HEK293T (cell line): ENCODE measurements around the gene SYNPR.

Experiments used
- BHLHE40 ChIP-seq: fragments of 450-650 bp; IDR thresholded peaks from 2 replicates; pipeline ENCODE4 v1.6.1; 2016; ENCODE audit warnings: mild to moderate bottlenecking, moderate library complexity, borderline replicate concordance
- FOXA1 ChIP-seq: fragments of 450-650 bp; IDR thresholded peaks from 2 replicates; pipeline ENCODE4 v1.6.1; 2016; ENCODE audit warnings: mild to moderate bottlenecking
- FOXK2 ChIP-seq: fragments of 450-650 bp; IDR thresholded peaks from 2 replicates; pipeline ENCODE4 v1.6.1; 2016; ENCODE audit warnings: mild to moderate bottlenecking
- FOXM1 ChIP-seq: fragments of 450-650 bp; IDR thresholded peaks from 2 replicates; pipeline ENCODE4 v1.6.1; 2017; ENCODE audit warnings: mild to moderate bottlenecking, borderline replicate concordance
- LEF1 ChIP-seq: fragments of 450-650 bp; IDR thresholded peaks from 2 replicates; pipeline ENCODE4 v1.6.1; 2017; ENCODE audit warnings: mild to moderate bottlenecking, borderline replicate concordance
- NFRKB ChIP-seq: fragments of 450-650 bp; IDR thresholded peaks from 2 replicates; pipeline ENCODE4 v1.6.1; 2016; ENCODE audit warnings: mild to moderate bottlenecking, moderate library complexity
- SP1 ChIP-seq: fragments of 450-650 bp; IDR thresholded peaks from 2 replicates; pipeline ENCODE4 v1.6.1; 2017
- TARDBP ChIP-seq: fragments of 450-650 bp; IDR thresholded peaks from 2 replicates; pipeline ENCODE4 v1.6.1; 2016
- ZNF384 ChIP-seq: fragments of 450-650 bp; IDR thresholded peaks from 2 replicates; pipeline ENCODE4 v1.6.1; 2016

GRCh38 chr3:63400246-63400860 lies 122.2 kb downstream of the SYNPR start:
- TF ChIP-seq FOXM1, result no peak
- TF ChIP-seq BHLHE40, result no peak
- no peak for TF ChIP-seq ZNF384
- TF ChIP-seq SP1, result no peak
- TF ChIP-seq FOXA1, result no peak
- TF ChIP-seq LEF1, result no peak
- TF ChIP-seq NFRKB, result no peak
- TF ChIP-seq TARDBP, result no peak
- no peak for TF ChIP-seq FOXK2
